Myocyte (in vitro differentiated cells): ENCODE measurements around the gene RNF224. TPM values are rescaled to one million over a fixed set of nuclear protein-coding genes. Genes with fewer than 3 reads are reported as not detected.

Experiments
- DNase-seq: peaks from one replicate; pipeline ENCODE4 v3.0.0-alpha.2; 2012; ENCODE audit warnings: low read depth
- total RNA-seq: library from RNA; depleted of rRNA; stranded (reverse); fragments of >200 nt; gene quantifications from 2 replicates; pipeline ENCODE4 v1.2.3, GENCODE V29; 2014

Gene RNF224
- total RNA-seq, 1 donor from 2014 or later: not detected

DNA sequence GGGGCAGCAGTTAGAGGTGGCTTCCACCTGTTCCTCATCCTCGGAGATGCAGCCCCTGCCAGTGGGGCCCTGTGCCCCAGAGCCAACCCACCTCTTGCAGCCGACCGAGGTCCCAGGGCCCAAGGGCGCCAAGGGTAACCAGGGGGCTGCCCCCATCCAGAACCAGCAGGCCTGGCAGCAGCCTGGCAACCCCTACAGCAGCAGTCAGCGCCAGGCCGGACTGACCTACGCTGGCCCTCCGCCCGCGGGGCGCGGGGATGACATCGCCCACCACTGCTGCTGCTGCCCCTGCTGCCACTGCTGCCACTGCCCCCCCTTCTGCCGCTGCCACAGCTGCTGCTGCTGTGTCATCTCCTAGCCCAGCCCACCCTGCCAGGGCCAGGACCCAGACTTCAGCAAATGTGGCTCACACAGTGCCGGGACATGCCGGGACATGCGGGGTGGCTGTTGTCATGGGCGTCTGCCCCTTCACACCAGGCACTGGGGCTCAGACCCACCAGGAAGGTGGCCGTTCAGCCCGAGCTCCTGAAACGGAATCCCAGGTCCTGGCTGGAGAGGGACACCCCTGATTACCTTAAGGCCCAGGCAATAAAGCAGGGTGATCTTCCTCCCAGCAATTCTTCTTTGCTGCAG is 1.5 kb upstream of the RNF224 start:
- peak; percentile 30 for DNase-seq

DNA sequence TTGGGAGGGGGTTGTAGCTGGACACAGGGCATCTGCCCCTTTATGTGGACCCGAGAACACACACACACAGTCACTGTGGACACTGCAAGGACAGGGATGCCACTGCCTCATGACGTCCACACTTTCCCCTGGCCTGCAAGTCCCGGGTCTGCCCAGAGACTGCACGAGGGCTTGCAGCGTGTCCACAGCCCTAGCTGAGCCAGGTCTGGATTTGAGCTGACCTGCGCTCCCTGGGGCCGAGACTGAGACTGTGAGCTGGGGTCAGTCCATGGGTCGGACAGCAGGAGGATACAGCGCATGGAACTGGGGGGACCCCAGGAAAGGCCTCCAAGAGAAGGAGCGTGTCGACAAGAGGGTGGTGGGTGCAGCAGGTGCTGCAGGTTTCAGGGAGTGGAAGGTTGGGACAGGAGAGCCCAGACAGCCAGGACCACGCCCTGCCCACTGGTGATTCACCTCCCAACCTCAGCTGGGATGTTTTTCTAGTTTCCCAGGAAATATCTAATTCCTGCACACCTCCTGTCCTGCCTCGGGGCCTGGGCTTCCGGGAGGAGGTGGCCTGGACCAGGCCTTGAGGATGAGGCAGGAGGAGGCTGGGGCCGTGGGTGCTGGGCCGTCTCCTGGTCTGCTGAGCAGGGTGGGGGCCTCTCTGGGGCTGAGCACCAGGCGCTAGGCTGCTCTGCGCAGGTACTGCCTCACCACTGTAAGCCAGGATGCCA is 806 bp upstream of the RNF224 start:
- no peak for DNase-seq

DNA sequence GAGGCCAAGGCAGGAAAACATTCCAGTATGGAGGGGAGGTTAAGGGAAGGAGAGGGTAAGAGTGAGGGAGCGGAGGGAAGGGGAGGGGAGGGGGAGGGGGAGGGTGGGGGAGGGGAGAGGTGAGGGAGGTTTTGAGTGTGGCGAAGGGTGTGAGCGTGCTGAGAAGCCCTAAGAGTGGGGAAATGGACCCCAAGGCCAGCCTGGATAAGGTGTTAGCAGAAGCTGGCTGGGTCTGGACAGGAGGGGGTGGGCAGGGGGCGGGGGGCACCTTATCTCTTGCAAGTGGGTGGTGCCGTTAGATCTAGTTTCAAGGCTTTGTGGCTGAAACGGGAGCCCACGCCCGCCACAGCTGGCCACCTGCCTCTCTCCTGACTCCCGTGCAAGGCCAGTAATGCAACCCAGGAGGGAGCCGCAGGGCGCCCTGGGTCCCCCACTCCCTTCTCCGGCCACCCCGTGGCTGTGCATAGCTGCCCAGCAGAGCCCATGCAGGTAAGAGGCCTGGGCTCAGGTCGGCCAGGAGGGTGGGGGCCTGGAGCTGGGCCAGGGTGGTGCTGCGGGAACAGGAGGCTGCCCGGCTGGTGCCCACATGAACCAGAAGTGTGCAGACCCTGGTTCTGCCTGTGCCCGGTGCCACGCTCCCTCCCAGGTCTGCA is 677 bp downstream of the RNF224 start:
- no peak for DNase-seq

DNA sequence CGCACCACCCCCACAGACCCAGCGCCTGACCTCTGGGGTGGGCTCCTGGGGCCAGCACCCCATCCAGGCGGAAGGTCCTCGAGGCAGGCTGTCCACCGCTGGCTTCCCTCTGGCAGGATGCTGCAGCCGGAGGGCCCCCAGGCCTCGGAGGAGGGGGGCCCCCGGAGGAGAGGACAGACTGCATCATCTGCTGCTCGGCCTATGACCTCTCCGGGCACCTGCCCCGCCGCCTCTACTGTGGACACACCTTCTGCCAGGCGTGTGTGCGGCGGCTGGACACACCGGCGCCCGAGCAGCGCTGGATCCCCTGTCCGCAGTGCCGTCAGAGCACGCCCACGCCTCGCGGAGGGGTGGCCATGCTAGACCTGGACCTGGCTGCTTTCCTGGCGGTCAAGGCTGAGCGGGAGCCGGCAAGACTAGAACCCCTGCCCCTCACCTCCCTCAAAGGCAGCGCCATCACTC is 1.2 kb downstream of the RNF224 start:
- DNase-seq: no peak

DNA sequence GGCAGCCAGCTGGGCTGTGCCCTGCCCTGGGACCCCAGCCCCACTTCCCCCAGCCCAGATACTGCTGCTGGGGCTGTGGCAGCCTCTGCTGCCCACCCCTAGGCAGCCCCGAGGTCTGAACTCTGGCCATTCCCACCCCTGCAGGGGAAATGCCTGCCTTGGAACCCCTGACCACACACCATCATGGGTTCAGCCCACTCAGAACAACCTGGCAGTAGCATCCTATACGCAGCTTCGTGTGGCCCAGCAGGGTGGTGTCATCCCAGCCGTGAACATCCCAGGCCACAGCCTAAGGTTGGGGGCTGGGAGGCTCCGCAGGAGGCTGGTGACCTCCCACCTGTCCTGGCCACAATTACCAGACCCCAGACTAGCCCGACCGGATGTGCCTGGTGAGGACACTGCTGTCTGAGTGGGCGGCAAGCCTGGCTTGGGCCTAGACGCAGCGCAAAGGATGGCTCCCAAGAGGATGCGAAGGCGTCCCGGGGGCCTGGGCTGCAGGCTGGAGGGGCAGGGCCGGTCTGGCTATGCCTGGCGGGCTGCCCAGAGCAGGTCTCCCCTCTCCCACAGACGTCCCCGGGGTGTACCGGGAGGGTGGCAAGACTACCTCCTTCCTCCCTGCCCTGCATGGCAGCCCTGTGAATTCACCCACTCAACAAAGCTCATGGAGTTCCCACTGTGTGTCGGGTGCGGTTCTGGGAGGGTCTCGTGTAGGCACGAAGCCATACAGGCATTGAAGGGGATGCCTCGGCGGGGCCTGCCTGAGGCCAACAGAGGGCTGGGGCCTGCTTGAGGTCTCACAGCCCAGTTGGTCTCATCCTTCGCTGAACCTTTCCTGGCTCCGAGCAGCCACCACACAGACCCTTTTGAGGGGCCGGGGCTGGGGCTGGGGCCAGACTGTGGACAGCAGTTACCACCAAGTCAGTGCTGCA is 1.9 kb downstream of the RNF224 start:
- DNase-seq: no peak

DNA sequence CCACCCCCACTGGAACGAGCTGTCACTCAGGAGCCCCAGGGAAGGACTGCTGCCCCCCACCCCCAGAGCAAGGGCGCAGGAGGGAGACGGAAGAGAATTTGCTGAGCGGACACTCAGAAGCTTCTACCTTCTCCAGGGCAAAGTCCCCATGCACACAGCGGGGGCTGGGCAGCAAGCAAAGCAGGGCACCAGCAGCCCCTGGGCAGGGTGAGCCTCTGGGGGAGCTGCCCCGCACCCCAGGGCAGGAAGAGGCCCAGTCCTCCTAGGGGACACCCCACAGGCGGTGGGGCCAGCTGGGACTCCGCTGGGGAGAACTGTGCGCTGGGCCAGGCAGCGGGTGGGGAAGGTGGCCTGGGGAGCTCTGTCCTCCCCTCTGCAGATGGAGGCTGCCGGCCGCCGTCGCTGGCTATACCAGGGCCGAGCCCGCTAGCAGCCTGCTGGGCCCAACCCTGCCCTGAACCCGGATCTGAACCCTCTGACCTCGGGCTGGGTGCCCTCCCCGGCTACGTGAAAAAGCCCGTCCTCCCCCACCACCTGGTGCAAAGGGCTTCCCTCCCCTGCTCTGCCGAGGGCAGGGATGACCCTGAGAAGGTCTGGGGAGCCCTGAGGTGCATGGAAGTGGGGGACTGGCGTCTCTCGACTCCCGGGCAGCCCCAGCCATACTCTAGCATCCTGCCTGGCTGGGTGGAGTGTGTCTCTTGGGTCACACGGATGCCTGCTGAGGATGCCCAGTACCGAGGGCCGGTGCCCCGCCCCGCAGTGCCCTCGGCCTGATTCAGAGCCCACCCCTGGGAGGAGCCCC is 2.8 kb downstream of the RNF224 start:
- DNase-seq: no peak

DNA sequence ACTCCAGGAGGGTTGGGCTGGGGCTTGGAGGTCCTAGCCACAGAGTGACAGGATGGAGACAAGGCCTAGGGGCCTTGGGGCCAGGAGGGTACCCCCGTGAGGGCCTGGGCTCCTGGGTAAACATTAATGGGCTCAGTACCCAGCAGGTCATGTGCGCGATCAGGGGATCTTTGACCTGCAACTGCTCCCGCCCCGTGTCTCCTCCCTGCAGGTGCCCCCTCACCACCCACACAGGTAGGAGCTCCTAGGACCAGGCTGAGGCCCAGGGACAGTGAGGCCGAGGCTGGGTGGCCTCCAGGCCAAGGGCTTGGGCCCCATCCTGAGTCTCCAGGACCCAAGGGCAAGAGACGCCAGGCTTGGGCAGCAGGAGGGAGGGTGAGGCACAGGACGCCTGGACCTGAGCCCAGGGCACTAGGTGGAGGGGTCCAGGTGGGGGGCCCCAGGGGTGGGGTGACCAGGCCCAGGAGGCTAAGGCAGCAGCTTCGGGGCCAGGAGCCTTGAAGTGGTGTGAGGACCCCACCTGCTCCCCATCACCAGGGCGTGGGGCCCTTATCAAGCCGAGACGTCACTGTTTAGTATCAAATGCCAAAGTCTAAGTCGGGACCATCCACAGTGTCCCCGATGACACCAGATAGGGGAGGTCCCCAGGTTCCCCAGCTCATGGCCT is 3.5 kb downstream of the RNF224 start, which contains the start of gene SLC34A3:
SLC34A3 (plus strand) TSS at position 197 of the 667 bp plus-strand sequence. CDS start 802 bp downstream, outside the sequence.
- DNase-seq: no peak

DNA sequence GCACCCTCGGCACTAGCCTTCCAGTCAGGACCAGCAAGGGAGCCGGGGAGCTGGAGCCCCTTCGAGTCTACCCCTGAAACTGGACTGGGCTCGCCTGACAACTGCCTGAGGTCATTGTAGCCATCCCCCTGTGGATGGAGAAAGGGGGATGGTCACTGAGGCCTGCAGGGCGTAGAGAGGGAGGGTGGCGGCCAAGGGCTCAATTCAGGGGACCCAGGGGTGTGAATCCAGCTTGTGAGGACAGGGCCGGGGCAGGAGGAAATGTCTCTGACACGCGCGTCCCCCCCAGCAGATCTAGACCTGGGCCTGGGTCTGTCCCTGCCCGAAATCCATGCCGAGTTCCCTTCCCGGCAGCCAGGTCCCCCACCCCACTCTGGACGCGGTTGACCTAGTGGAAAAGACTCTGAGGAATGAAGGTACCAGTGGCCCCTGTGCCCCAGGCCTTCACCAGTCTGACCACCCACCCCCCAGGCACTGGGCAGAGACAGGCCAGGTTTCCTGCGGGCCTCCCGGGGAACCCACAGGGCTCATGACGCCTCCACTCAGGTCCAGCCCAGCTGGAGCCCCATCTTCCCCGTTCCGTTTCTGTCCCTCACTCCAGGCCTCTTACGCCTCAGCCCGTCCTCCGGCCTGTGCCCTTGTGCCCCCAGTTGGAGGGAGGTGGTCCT is 4.2 kb downstream of the RNF224 start:
- no peak for DNase-seq

DNA sequence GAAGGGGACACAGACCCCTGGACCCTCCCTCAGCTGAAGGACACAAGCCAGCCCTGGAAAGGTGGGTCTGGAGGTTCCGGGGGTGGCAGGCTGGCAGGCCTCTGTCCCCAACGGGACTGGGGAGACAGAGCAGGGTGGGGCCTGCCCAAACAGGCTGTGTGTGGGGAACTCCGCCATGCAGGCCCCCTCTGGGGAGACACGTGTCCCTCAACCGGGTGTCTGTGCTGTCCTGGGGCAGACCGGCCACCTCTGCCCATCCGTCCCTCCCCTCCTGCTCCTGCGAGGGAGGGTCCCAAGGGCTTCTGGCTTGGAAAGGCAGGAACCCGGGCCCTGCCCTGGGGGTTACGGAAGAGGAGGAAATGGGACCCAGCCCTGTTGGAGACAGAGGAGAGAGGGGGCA is 4.8 kb downstream of the RNF224 start:
- no peak for DNase-seq

DNA sequence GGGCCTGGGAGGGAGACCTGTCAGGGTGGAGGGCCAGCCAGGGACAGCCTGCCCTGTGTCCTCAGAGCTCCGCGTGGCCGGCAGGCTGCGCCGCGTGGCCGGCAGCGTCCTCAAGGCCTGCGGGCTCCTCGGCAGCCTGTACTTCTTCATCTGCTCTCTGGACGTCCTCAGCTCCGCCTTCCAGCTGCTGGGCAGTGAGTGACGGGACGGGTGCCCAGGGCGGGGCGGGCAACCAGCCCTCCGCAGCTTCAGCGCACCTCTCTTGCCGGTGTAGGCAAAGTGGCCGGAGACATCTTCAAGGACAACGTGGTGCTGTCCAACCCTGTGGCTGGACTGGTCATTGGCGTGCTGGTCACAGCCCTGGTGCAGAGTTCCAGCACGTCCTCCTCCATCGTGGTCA is 5.2 kb downstream of the RNF224 start:
- peak; percentile 64 for DNase-seq

DNA sequence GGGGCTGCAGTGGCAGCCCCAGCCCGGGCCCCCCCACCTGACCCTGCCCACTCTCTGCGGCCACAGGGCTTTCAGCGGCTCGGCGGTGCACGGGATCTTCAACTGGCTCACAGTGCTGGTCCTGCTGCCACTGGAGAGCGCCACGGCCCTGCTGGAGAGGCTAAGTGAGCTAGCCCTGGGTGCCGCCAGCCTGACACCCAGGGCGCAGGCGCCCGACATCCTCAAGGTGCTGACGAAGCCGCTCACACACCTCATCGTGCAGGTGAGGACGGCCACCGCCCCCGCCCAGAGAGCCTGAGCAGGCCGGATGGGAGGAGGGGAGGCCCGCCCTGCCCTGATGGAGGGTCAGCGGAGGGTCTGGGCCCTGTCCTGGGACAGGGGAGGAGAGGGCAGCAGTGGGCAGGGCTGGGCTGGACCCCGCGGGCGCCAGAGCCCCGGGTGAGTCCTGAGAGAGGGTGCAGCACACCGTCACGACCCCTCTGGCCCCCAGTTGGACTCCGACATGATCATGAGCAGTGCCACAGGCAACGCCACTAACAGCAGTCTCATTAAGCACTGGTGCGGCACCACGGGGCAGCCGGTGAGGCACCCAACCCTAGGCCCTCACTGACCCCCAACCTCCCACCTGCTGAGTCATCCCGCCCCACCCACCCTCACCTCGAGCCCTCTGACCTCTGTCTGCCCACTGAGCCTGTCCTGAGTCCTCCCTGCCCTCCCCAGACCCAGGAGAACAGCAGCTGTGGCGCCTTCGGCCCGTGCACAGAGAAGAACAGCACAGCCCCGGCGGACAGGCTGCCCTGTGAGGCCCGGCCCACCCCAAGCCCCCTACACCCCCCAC is 6.1 kb downstream of the RNF224 start:
- DNase-seq: no peak

DNA sequence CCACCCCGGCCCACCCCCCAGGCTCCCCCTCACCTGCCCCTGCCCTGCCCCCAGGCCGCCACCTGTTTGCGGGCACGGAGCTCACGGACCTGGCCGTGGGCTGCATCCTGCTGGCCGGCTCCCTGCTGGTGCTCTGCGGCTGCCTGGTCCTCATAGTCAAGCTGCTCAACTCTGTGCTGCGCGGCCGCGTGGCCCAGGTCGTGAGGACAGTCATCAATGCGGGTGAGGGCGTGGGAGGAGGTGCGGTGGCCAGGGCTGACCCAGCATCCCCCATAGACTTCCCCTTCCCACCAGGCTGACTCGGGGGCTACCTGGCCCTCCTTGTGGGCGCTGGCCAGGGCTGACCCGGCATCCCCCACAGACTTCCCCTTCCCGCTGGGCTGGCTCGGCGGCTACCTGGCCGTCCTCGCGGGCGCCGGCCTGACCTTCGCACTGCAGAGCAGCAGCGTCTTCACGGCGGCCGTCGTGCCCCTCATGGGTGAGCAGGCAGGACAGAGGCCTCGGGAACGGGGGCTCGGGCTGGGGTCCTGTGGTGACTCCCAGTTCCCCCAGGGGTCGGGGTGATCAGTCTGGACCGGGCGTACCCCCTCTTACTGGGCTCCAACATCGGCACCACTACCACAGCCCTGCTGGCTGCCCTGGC is 6.9 kb downstream of the RNF224 start:
- DNase-seq: no peak

DNA sequence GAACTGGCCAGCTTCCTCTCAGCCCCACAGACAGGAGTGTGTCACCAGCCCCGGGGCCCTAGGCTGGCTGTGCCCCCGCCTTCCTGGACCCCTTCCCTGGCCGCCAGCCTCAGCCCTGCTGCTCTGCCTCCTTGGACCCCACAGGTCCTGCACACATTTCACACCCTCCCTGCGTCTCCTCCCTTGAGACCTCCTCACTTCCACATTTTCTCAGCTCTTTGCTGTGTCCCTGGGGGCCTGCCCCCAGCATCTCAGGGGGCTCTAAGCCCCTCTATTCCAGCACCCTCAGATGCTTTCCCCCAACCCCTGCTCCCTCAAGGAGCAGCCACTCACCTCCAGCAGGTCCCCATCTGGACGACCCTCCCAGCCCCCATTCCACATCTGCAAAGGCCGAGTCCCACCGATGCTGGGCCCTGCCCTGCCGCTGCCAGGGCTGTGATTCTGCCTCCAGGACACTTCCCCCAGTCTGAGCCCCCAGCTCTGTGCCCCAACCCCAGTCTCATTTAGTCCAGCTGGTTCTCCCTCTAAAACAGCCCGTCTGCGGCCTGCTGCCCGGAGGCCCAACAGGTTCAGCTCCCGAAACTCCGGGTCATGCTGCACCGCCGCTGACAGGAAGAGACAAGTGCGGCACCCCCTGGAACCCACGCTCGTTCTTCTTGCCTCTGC is 7.6 kb downstream of the RNF224 start:
- no peak for DNase-seq

DNA sequence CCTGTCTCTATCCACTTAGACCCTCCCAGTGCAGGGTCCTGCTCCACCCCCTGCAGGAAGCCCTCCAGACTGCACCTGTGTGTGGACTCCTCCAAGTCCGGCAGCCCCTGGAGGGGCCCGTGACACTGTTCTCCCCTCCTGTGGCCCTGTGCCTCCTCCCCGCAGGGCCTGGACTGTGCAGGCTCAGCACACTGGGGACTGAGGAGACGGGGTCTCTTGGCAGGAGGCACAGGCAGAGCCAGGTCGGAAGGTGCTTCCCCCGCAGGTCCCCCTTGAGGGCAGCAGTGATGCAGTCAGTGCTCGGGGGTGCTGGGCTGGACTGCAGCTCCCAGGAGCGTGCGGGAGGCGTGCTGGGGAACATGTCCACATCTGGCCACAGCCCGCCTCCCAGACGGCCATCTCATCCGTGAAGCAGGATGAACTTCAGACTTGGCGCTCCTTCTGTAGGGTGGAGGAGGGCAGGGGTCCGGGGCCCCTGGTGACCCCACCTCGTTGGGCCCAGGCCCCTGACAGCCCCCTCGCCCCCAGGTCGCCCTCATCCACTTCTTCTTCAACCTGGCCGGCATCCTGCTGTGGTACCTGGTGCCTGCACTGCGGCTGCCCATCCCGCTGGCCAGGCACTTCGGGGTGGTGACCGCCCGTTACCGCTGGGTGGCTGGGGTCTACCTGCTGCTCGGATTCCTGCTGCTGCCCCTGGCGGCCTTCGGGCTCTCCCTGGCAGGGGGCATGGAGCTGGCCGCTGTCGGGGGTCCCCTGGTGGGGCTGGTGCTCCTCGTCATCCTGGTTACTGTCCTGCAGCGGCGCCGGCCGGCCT is 8.3 kb downstream of the RNF224 start:
- no peak for DNase-seq

DNA sequence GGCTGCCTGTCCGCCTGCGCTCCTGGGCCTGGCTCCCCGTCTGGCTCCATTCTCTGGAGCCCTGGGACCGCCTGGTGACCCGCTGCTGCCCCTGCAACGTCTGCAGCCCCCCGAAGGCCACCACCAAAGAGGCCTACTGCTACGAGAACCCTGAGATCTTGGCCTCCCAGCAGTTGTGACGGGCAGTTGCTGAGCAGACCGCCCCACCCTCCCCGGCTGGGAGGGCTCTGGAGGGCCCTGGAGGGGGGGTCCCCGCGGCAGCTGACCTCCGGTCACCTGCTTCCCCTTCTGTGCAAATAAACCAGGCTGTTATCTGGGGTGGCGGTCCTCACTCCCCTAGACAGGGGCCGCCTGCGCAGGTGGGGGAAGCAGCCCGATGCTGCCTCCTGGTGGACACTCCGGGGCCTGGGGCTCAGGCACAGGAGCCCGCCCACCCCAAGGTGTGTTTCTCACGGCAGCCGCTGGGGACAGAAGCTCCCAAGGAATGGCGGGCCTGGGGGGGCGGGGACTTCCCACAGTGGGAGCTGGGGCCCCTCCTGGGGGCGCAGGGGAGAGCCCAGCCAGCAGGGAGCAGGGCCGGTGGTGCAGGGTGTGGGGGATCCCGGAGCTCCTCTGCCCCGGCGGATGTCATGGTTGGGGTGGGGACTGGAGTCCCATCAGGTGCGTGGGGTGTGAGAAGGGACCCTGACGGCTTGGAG is 9.1 kb downstream of the RNF224 start:
- peak; percentile 80 for DNase-seq

DNA sequence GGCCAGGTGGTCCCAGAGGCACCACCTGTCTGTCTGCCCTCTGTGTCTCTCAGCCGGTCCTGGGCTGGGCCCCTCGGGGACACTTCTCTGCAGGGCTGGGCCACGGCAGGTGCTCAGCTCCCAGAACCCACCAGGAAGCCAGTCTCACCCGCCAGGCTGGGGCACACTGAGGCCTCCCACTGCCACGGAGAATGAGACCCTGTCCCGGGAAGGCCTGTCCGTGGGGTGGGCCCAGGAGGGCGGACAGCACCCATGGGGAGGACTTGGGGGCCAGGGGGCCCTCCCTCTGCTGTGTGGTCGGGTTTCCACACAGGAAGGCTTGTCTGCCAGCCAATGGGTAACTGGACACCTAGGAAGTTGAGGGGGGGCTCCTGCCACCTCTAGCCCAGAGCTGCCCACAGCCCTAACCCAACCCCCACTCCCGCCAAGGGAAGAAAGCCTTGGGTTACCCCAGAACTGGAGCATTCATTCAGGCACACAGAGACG is 9.7 kb downstream of the RNF224 start:
- peak; percentile 63 for DNase-seq
